Measurements from ENCODE around the gene WDR11. TPM values are rescaled to one million over a fixed set of nuclear protein-coding genes. Genes with fewer than 3 reads are reported as not detected.

Gene WDR11
- total and polyA plus RNA-seq, 4 experiments from 2014 or later: 15.3 to 54.6 (median 34.3) TPM

DNA sequence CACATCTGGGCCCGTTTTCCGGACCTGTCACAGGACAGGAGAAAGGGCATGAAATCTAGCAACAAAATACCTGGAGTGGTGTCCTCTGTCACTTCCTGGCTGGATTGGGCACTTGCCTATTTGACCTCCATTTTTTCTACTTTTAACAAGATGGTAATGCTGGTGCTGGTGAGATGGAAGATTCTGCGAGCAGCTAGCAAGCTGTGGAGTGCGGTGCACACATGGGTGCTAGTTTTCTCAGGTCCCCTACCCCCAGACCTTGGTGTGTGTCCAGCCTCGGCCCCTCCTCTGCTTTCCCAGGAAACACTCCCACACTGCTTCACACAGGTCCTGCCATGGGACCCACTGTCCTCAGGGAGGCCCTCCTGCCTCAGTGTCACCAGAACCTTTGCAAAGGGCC is 87.7 kb downstream of the WDR11 start:
- H3K27ac Mint-ChIP-seq: no peak overlapping the region
- H3K4me1 Mint-ChIP-seq: peaks cover 0 to 6% (median 3%) of the 10 kb centered on the region in 4 donors
- H3K4me3 ChIP-seq (ENCODE audit: low read length in 2 of 2): no peak overlapping the region
- peaks cover 4% of the 10 kb centered on the region for H3K4me1 ChIP-seq (ENCODE audit: insufficient read depth, low read length)
- H3K4me3 Mint-ChIP-seq: no peak overlapping the region
- intact Hi-C loops (cut with micrococcal nuclease): no loop called here
- POLR2A ChIA-PET (ENCODE audit: partially characterized antibody): no interaction called here
- no peak overlapping the region for H3K27ac ChIP-seq (ENCODE audit: low read depth, low read length)
- CTCF ChIA-PET (ENCODE audit: partially characterized antibody): interaction anchor here (1.0 kb wide), 1 partner anchor 551 kb away, joined by 3 read pairs; no protein-coding TSS in a partner anchor
- H3K36me3 ChIP-seq (ENCODE audit: insufficient read depth, low read length): no peaks in the 10 kb centered on the region
- DNase-seq: no peak
- peaks cover 4 to 7% of the 10 kb centered on the region in 2 donors for H3K27me3 Mint-ChIP-seq
- H3K36me3 Mint-ChIP-seq: no peaks in the 10 kb centered on the region
- H3K9me3 Mint-ChIP-seq: peaks cover 0 to 4% (median 0%) of the 10 kb centered on the region in 8 donors
- no peaks in the 10 kb centered on the region for H3K9me3 ChIP-seq (ENCODE audit: control insufficient read depth in 1 of 2, low read length in 2 of 2)
- H3K27me3 ChIP-seq (ENCODE audit: insufficient read depth, low read length): no peaks in the 10 kb centered on the region

DNA sequence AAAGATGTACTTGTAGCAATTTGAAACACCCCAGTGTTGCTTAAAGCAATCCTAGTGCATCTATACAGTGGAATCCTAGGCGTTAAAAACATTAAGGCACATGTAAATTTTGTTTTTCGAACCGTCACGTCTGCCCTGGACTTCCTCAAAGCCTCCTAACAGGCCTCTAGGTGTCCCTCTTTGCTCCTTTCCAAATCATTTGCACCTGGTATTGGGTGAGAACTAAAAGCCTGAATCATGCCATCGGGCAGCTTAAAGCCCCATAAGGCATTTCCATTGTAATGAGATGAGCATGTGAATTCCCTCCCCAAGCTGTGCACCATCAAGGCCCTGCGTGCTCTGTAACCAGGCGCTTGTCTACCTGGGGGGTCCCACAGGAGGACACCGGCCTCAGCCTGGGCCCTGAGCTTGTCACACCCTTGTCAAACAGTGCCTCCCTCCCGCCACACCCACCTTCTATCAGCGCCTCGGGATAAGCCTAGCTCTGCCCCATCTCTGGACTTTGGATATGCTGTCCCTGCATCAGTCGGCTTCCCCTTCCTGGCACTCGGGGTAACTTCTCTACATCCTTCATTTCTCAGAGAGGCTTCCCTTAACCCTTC is 89.2 kb downstream of the WDR11 start:
- H3K9me3 ChIP-seq (ENCODE audit: control insufficient read depth in 1 of 2, low read length in 2 of 2): no peaks in the 10 kb centered on the region
- no peak overlapping the region for H3K27ac ChIP-seq (ENCODE audit: low read depth, low read length)
- ChIA-PET POLR2A (ENCODE audit: partially characterized antibody) (no interaction called here), CTCF (ENCODE audit: partially characterized antibody) (interaction anchor here (0.5 to 1.2 kb wide), 2 partner anchors 794 to 946 kb away, joined by 3 read pairs; no protein-coding TSS in a partner anchor)
- DNase-seq: no peak
- peaks cover 0 to 6% (median 5%) of the 10 kb centered on the region in 4 donors for H3K4me1 Mint-ChIP-seq
- H3K27ac Mint-ChIP-seq: no peak overlapping the region
- no peaks in the 10 kb centered on the region for H3K36me3 Mint-ChIP-seq
- H3K4me3 Mint-ChIP-seq: no peak overlapping the region
- no peak overlapping the region for H3K4me3 ChIP-seq (ENCODE audit: low read length in 2 of 2)
- H3K4me1 ChIP-seq (ENCODE audit: insufficient read depth, low read length): peaks cover 4% of the 10 kb centered on the region
- H3K36me3 ChIP-seq (ENCODE audit: insufficient read depth, low read length): no peaks in the 10 kb centered on the region
- intact Hi-C loops (cut with micrococcal nuclease): no loop called here
- peaks cover 0 to 4% (median 0%) of the 10 kb centered on the region in 8 donors for H3K9me3 Mint-ChIP-seq
- H3K27me3 ChIP-seq (ENCODE audit: insufficient read depth, low read length): no peaks in the 10 kb centered on the region
- peaks cover 4 to 5% of the 10 kb centered on the region in 2 donors for H3K27me3 Mint-ChIP-seq

DNA sequence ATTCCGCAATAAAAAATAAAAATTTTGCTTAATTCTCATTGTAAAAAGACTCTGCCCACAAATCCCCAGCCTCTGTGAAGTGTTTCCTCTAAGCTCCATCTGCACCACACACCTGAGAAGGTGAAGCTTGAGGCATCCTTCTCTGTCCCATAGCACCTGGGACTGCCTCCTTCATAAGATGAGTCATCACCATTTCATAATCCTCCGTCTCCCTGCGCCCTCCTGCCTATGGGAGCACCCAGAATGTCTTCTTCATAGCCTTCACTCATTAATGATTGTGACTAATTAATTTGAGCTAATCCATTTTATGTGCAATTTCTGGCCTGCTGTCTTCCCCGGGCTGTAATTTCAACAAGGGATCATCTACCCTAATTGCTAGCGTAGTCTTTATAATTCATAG is 90.3 kb downstream of the WDR11 start:
- POLR2A ChIA-PET (ENCODE audit: partially characterized antibody): no interaction called here
- Mint-ChIP-seq H3K4me1 (peaks cover 0 to 6% (median 5%) of the 10 kb centered on the region in 4 donors), H3K27ac (no peak overlapping the region), H3K27me3 (peaks cover 4% of the 10 kb centered on the region in 2 donors), H3K36me3 (no peaks in the 10 kb centered on the region), H3K4me3 (no peak overlapping the region), H3K9me3 (peaks cover 0 to 4% (median 0%) of the 10 kb centered on the region in 8 donors)
- DNase-seq: no peak
- no peaks in the 10 kb centered on the region for H3K27me3 ChIP-seq (ENCODE audit: insufficient read depth, low read length)
- H3K27ac ChIP-seq (ENCODE audit: low read depth, low read length): no peak overlapping the region
- CTCF ChIA-PET (ENCODE audit: partially characterized antibody): interaction anchor here (1.2 kb wide), 2 partner anchors 16 to 945 kb away, joined by 3 read pairs; no protein-coding TSS in a partner anchor
- H3K36me3 ChIP-seq (ENCODE audit: insufficient read depth, low read length): no peaks in the 10 kb centered on the region
- no peak overlapping the region for H3K4me3 ChIP-seq (ENCODE audit: low read length in 2 of 2)
- no peaks in the 10 kb centered on the region for H3K9me3 ChIP-seq (ENCODE audit: control insufficient read depth in 1 of 2, low read length in 2 of 2)
- peaks cover 4% of the 10 kb centered on the region for H3K4me1 ChIP-seq (ENCODE audit: insufficient read depth, low read length)
- intact Hi-C loops (cut with micrococcal nuclease): no loop called here

DNA sequence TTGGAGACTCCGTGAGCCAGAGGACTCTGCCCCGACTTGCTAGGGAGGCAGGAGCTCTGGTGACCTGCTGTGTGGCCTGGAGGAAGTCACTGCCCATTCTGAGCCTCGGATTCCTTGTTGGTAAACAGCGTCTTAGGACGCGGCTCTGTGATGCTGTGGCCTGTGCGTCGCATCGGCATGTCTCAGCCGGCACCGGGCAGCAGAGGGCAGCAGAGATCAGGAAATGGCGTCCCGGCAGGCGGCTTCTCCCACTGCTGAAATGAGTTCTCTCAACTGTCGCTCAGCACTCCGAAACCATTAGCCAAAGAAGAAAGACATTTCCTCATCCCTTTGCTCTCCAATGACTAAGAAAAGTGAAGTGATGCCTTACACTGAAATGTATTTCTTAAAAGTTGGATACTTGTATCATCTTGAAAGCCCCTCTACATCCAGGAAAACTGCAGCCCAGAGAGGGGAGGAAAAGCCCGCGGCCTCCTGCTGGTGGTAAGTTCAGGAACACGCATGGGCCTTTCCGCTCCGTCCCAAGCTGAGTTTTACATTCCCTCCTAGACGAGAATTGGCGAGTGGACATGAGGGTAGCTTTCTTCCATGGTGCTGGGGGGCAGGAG is 91.7 kb downstream of the WDR11 start:
- no peaks in the 10 kb centered on the region for H3K9me3 ChIP-seq (ENCODE audit: control insufficient read depth in 1 of 2, low read length in 2 of 2)
- DNase-seq: peak; percentile 52 to 64 (median 61)
- H3K27me3 ChIP-seq (ENCODE audit: insufficient read depth, low read length): no peaks in the 10 kb centered on the region
- peaks cover 4% of the 10 kb centered on the region for H3K4me1 ChIP-seq (ENCODE audit: insufficient read depth, low read length)
- POLR2A ChIA-PET (ENCODE audit: partially characterized antibody): no interaction called here
- no peak overlapping the region for H3K27ac ChIP-seq (ENCODE audit: low read depth, low read length)
- H3K36me3 ChIP-seq (ENCODE audit: insufficient read depth, low read length): no peaks in the 10 kb centered on the region
- no peak overlapping the region for H3K4me3 ChIP-seq (ENCODE audit: low read length in 2 of 2)
- H3K27me3 Mint-ChIP-seq: peaks cover 4 to 7% of the 10 kb centered on the region in 2 donors
- intact Hi-C loops (cut with micrococcal nuclease): loop anchor here (1.0 kb wide), 2 partner anchors 944 to 957 kb away; no protein-coding TSS in a partner anchor
- CTCF ChIA-PET (ENCODE audit: partially characterized antibody): interaction anchor here (0.6 to 1.8 kb wide), 8 partner anchors 10 to 958 kb away, joined by 3 to 7 read pairs (median 3); no protein-coding TSS in a partner anchor
- peaks cover 0 to 6% (median 5%) of the 10 kb centered on the region in 4 donors for H3K4me1 Mint-ChIP-seq
- peak overlapping the region in 1 of 7 donors; percentile 4 for H3K27ac Mint-ChIP-seq
- H3K9me3 Mint-ChIP-seq: peaks cover 0 to 4% (median 0%) of the 10 kb centered on the region in 8 donors
- peak overlapping the region in 6 of 8 donors; percentile 6 to 64 (median 38) for H3K4me3 Mint-ChIP-seq
- no peaks in the 10 kb centered on the region for H3K36me3 Mint-ChIP-seq

DNA sequence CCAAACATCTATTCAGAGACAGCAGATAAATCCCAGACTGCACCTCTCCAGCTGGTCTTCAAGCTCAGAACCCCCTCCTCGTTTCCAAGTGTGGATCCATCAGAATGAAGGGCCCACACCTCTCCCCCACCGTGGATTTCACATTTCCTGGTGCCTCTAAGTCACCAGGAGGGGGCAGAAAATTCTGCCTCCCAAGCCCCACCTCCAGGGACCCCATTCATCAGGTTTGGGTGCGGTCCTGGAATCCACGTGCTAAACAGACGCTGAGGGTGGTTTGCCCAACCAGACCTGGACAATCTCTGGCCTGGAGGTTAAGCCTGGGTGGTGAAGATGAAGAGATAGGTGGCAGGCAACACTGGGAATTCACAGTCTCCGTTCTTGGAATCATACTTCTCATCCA is 92.4 kb downstream of the WDR11 start:
- DNase-seq: no peak
- Histone ChIP-seq H3K36me3 (ENCODE audit: insufficient read depth, low read length) (no peaks in the 10 kb centered on the region), H3K9me3 (ENCODE audit: control insufficient read depth in 1 of 2, low read length in 2 of 2) (no peaks in the 10 kb centered on the region), H3K4me3 (ENCODE audit: low read length in 2 of 2) (no peak overlapping the region), H3K4me1 (ENCODE audit: insufficient read depth, low read length) (peaks cover 4% of the 10 kb centered on the region), H3K27ac (ENCODE audit: low read depth, low read length) (no peak overlapping the region), H3K27me3 (ENCODE audit: insufficient read depth, low read length) (no peaks in the 10 kb centered on the region)
- no peaks in the 10 kb centered on the region for H3K36me3 Mint-ChIP-seq
- H3K4me3 Mint-ChIP-seq: no peak overlapping the region
- intact Hi-C loops (cut with micrococcal nuclease): loop anchor here (1.0 kb wide), 2 partner anchors 944 to 957 kb away; no protein-coding TSS in a partner anchor
- ChIA-PET POLR2A (ENCODE audit: partially characterized antibody) (no interaction called here), CTCF (ENCODE audit: partially characterized antibody) (interaction anchor here (0.8 to 1.8 kb wide), 6 partner anchors 9 to 957 kb away, joined by 3 to 7 read pairs (median 4); no protein-coding TSS in a partner anchor)
- H3K27ac Mint-ChIP-seq: no peak overlapping the region
- H3K4me1 Mint-ChIP-seq: peaks cover 0 to 6% (median 5%) of the 10 kb centered on the region in 4 donors
- peaks cover 0 to 2% (median 0%) of the 10 kb centered on the region in 8 donors for H3K9me3 Mint-ChIP-seq
- H3K27me3 Mint-ChIP-seq: peaks cover 6 to 10% of the 10 kb centered on the region in 2 donors

DNA sequence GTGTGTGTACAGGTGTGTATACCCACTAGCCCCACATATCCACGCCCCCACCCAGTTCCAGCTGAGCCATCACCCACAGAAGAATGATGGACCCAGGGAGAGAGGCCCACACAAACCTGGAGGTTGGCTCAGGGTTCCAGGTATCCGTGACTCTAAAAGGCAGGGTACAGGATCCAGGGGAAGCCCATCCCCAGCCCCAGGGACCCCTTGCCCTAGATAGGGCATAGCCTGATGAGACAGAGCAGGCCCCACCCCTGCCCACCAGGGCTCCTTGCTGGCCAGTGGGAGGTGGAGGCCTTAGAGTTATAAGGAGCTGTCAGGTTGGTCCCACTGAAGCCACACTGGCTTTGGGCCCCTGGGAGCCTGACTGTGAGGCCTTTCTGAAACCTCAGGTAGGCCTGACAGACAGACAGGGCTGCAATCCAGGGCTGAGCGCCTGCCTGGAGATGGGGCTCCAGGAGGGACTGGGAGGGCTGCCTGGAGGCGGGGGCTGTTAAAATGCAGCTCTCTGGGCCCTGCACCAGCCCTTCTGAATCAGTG is 93.5 kb downstream of the WDR11 start:
- no peak for DNase-seq
- intact Hi-C loops (cut with micrococcal nuclease): no loop called here
- no peaks in the 10 kb centered on the region for H3K36me3 ChIP-seq (ENCODE audit: insufficient read depth, low read length)
- ChIA-PET POLR2A (ENCODE audit: partially characterized antibody) (no interaction called here), CTCF (ENCODE audit: partially characterized antibody) (interaction anchor here (0.9 to 1.8 kb wide), 3 partner anchors 10 to 955 kb away, joined by 4 to 5 read pairs (median 4); no protein-coding TSS in a partner anchor)
- H3K9me3 ChIP-seq (ENCODE audit: control insufficient read depth in 1 of 2, low read length in 2 of 2): no peaks in the 10 kb centered on the region
- Mint-ChIP-seq H3K9me3 (peaks cover 0 to 4% (median 0%) of the 10 kb centered on the region in 8 donors), H3K4me1 (peaks cover 0 to 11% (median 6%) of the 10 kb centered on the region in 4 donors), H3K27ac (no peak overlapping the region), H3K4me3 (no peak overlapping the region), H3K36me3 (no peaks in the 10 kb centered on the region), H3K27me3 (peaks cover 5 to 11% of the 10 kb centered on the region in 2 donors)
- H3K4me1 ChIP-seq (ENCODE audit: insufficient read depth, low read length): peaks cover 10% of the 10 kb centered on the region
- H3K4me3 ChIP-seq (ENCODE audit: low read length in 2 of 2): no peak overlapping the region
- H3K27ac ChIP-seq (ENCODE audit: low read depth, low read length): no peak overlapping the region
- H3K27me3 ChIP-seq (ENCODE audit: insufficient read depth, low read length): peaks cover 5% of the 10 kb centered on the region

DNA sequence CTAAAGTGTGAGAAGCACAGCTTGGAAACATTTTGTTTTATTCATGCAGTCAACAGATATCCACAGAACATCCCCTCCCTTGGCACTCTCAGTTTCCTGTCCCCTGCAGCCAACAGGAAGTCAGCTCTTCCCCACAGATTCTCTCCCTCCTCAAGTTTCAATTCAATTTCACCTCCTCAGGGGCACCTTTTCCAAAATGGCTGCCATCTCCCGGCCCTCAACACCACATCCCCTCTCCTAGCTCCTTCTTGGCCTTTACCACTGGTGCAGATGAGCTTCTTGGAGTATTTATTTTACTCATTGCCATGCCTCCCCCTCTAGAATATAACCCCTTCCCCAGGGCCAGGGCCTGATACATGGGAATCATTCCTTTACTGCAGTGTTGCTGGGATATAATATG is 94.0 kb downstream of the WDR11 start:
- CTCF ChIA-PET (ENCODE audit: partially characterized antibody): interaction anchor here (0.7 to 1.8 kb wide), 6 partner anchors 8 to 956 kb away, joined by 3 to 5 read pairs (median 4); no protein-coding TSS in a partner anchor
- intact Hi-C loops (cut with micrococcal nuclease): no loop called here
- peaks cover 0 to 4% (median 0%) of the 10 kb centered on the region in 8 donors for H3K9me3 Mint-ChIP-seq

More for the DNA sequence above, 94.0 kb downstream of the WDR11 start:
- Histone ChIP-seq H3K36me3 (ENCODE audit: insufficient read depth, low read length) (no peaks in the 10 kb centered on the region), H3K4me1 (ENCODE audit: insufficient read depth, low read length) (peaks cover 15% of the 10 kb centered on the region), H3K9me3 (ENCODE audit: control insufficient read depth in 1 of 2, low read length in 2 of 2) (no peaks in the 10 kb centered on the region), H3K27me3 (ENCODE audit: insufficient read depth, low read length) (peaks cover 10% of the 10 kb centered on the region), H3K27ac (ENCODE audit: low read depth, low read length) (no peak overlapping the region), H3K4me3 (ENCODE audit: low read length in 2 of 2) (no peak overlapping the region)
- Mint-ChIP-seq H3K27me3 (peaks cover 9 to 16% of the 10 kb centered on the region in 2 donors), H3K4me3 (no peak overlapping the region), H3K36me3 (no peaks in the 10 kb centered on the region), H3K27ac (no peak overlapping the region), H3K4me1 (peaks cover 0 to 16% (median 6%) of the 10 kb centered on the region in 4 donors)
- POLR2A ChIA-PET (ENCODE audit: partially characterized antibody): no interaction called here
- DNase-seq: no peak
